ENCODE results near the gene DPM1.
A peak's percentile ranks its signal among the peaks of the same experiment; 100 is the strongest.

Gene DPM1

GRCh38 chr20:50957798-50958614 is at the start of gene DPM1:
DPM1 (minus strand) TSS chr20:50958532; CDS start chr20:50958523, 9 bp downstream.
- in situ Hi-C loops (cut with HindIII; ENCODE audit: low sequenced_read_pairs) = no loop called here
- no peak for DNase-seq (ENCODE audit: low read depth)
- H3K4me3 ChIP-seq (ENCODE audit: low read depth, low read length) = peak within 1 kb of the TSS; percentile 95
- TF ChIP-seq, protein P1, sequence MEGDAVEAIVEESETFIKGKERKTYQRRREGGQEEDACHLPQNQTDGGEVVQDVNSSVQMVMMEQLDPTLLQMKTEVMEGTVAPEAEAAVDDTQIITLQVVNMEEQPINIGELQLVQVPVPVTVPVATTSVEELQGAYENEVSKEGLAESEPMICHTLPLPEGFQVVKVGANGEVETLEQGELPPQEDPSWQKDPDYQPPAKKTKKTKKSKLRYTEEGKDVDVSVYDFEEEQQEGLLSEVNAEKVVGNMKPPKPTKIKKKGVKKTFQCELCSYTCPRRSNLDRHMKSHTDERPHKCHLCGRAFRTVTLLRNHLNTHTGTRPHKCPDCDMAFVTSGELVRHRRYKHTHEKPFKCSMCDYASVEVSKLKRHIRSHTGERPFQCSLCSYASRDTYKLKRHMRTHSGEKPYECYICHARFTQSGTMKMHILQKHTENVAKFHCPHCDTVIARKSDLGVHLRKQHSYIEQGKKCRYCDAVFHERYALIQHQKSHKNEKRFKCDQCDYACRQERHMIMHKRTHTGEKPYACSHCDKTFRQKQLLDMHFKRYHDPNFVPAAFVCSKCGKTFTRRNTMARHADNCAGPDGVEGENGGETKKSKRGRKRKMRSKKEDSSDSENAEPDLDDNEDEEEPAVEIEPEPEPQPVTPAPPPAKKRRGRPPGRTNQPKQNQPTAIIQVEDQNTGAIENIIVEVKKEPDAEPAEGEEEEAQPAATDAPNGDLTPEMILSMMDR (IDR thresholded peaks at IDR 0.05; ENCODE audit: low read depth, low read length, missing control alignments) = no peak

- H3K4me3 ChIP-seq (ENCODE audit: low read depth, low read length) = no peak overlapping the region
- TF ChIP-seq, protein P1 (IDR thresholded peaks at IDR 0.05; ENCODE audit: low read depth, low read length, missing control alignments) = no peak
- in situ Hi-C loops (cut with HindIII; ENCODE audit: low sequenced_read_pairs) = loop anchor here (5.0 kb wide), 2 partner anchors 57 to 322 kb away; no protein-coding TSS in a partner anchor
- no peak for DNase-seq (ENCODE audit: low read depth)
Observed at GRCh38 chr20:51005214-51005613, 46.9 kb upstream of the DPM1 start.

DNA sequence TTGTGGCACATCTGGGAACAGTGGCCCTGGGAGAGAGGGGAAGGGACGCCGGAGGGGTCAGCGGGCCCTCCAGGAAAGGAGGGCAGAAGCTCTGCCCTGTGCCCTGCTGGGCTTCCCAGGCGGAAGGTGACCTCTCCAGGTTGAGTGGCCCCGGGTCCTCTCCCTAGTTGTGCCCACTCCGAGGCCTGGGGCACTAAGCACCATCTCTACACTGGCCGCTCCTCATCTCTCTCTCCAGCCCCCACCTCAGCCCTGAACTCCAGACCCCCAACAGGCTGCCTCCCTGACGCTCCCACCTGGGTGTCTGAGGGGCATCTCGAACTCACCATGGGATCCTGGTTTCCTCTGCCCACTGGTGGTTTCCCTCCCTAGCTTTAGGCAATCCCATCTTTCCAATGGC is 46.4 kb upstream of the DPM1 start:
- TF ChIP-seq, protein P1 (IDR thresholded peaks at IDR 0.05; ENCODE audit: low read depth, low read length, missing control alignments) = no peak
- H3K4me3 ChIP-seq (ENCODE audit: low read depth, low read length) = no peak overlapping the region
- in situ Hi-C loops (cut with HindIII; ENCODE audit: low sequenced_read_pairs) = loop anchor here (5.0 kb wide), 2 partner anchors 58 to 323 kb away; no protein-coding TSS in a partner anchor
- no peak for DNase-seq (ENCODE audit: low read depth)

GRCh38 chr20:51004305-51004727 is 46.0 kb upstream of the DPM1 start:
- DNase-seq (ENCODE audit: low read depth) = no peak
- TF ChIP-seq, protein P1 (IDR thresholded peaks at IDR 0.05; ENCODE audit: low read depth, low read length, missing control alignments) = no peak
- in situ Hi-C loops (cut with HindIII; ENCODE audit: low sequenced_read_pairs) = no loop called here
- H3K4me3 ChIP-seq (ENCODE audit: low read depth, low read length) = no peak overlapping the region

DNA sequence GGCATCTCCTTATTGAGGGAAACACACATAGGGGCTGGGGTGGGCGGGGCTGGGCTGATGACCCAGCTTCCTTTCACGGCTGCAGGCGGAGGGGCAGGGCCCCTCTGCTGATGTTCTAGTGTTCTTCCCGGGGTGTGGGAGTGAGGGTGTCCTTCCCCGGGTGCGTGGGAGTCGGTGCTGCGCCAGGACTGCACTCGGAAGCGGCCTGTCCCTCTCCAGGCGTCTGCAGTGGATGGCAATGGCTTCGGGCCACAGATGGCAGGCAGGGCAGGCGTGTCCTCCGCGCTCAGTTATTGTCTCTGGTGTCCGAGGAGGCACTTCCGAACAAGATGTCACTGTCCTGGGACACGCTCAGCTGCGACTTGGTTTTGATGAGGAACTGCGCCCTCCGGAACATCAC is 45.4 kb upstream of the DPM1 start:
- H3K4me3 ChIP-seq (ENCODE audit: low read depth, low read length) = no peak overlapping the region
- DNase-seq (ENCODE audit: low read depth) = no peak
- TF ChIP-seq, protein P1 (IDR thresholded peaks at IDR 0.05; ENCODE audit: low read depth, low read length, missing control alignments) = no peak
- in situ Hi-C loops (cut with HindIII; ENCODE audit: low sequenced_read_pairs) = no loop called here

- H3K4me3 ChIP-seq (ENCODE audit: low read depth, low read length) = no peak overlapping the region
- DNase-seq (ENCODE audit: low read depth) = no peak
- in situ Hi-C loops (cut with HindIII; ENCODE audit: low sequenced_read_pairs) = no loop called here
- TF ChIP-seq, protein P1 (IDR thresholded peaks at IDR 0.05; ENCODE audit: low read depth, low read length, missing control alignments) = no peak
Observed at GRCh38 chr20:51002633-51003032, 44.3 kb upstream of the DPM1 start.

Measured in astrocyte of the cerebellum (primary cell).